Lower lobe of right lung (tissue), 2 donors: ENCODE results near the gene SCO1. TPM values are rescaled to one million over a fixed set of nuclear protein-coding genes. Genes with fewer than 3 reads are reported as not detected.

Source experiments
- ATAC-seq, 2 donors: fragments of 200-7000 bp; cut with Tn5 transposase; one replicate each; pipeline ENCODE4 v1.9.1; 2020 to 2022; ENCODE audit warnings: mild to moderate bottlenecking in 2 of 2, moderate library complexity in 2 of 2
- DNase-seq: peaks from one replicate; pipeline ENCODE4 v3.0.0-alpha.2; 2020
- H3K27ac ChIP-seq: fragments of 200-600 bp; one replicate; pipeline ENCODE4 v1.8.0; 2022
- H3K27me3 ChIP-seq: fragments of 200-600 bp; one replicate; pipeline ENCODE4 v1.8.0; 2022; ENCODE audit warnings: low read depth
- H3K36me3 ChIP-seq: fragments of 200-600 bp; one replicate; pipeline ENCODE4 v1.8.0; 2022; ENCODE audit warnings: mild to moderate bottlenecking
- H3K4me1 ChIP-seq: fragments of 200-600 bp; one replicate; pipeline ENCODE4 v1.8.0; 2022
- H3K4me3 ChIP-seq: fragments of 200-600 bp; one replicate; pipeline ENCODE4 v1.8.0; 2022; ENCODE audit warnings: mild to moderate bottlenecking
- H3K9me3 ChIP-seq: fragments of 200-600 bp; one replicate; pipeline ENCODE4 v1.8.0; 2022
- intact Hi-C: fragments of 100-400 bp; cut with DNase I; formaldehyde crosslinking; loops from one replicate; pipeline ENCODE4 v1.11.0; 2022
- total RNA-seq: library from RNA; stranded (reverse); fragmentation: NEBNext Ultra II Directional; extraction: Animal tissue kit (Norgen Biotek cat#: 25700); gene quantifications from one replicate; pipeline ENCODE4 v1.2.1, GENCODE V29; 2021
- TF ChIP-seq, protein P1 (sequence below): fragments of 200-600 bp; IDR thresholded peaks from one replicate; pipeline ENCODE4 v1.8.0; 2022; ENCODE audit warnings: antibody characterized with exemption, mild to moderate bottlenecking
- donor health status: DM: no; HTN: yes; CAD: no; lungs with severe emphysema.

The SCO1 gene
- total RNA-seq, 1 donor from 2014 or later, result 23.9 TPM

- Histone ChIP-seq H3K9me3 (no peaks in the 10 kb centered on the region), H3K27me3 (no peaks in the 10 kb centered on the region), H3K27ac (no peak overlapping the region), H3K36me3 (peaks cover 3% of the 10 kb centered on the region), H3K4me1 (no peaks in the 10 kb centered on the region), H3K4me3 (no peak overlapping the region)
- intact Hi-C loops, result no loop called here
- DNase-seq (no peak), ATAC-seq (no peak)
- TF ChIP-seq, protein P1, sequence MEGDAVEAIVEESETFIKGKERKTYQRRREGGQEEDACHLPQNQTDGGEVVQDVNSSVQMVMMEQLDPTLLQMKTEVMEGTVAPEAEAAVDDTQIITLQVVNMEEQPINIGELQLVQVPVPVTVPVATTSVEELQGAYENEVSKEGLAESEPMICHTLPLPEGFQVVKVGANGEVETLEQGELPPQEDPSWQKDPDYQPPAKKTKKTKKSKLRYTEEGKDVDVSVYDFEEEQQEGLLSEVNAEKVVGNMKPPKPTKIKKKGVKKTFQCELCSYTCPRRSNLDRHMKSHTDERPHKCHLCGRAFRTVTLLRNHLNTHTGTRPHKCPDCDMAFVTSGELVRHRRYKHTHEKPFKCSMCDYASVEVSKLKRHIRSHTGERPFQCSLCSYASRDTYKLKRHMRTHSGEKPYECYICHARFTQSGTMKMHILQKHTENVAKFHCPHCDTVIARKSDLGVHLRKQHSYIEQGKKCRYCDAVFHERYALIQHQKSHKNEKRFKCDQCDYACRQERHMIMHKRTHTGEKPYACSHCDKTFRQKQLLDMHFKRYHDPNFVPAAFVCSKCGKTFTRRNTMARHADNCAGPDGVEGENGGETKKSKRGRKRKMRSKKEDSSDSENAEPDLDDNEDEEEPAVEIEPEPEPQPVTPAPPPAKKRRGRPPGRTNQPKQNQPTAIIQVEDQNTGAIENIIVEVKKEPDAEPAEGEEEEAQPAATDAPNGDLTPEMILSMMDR, result no peak
Measured at GRCh38 chr17:10631701-10632100, 65.6 kb downstream of the SCO1 start.

GRCh38 chr17:10631048-10631700 is 66.2 kb downstream of the SCO1 start:
- Histone ChIP-seq H3K4me3 (no peak overlapping the region), H3K27ac (no peak overlapping the region), H3K36me3 (peaks cover 3% of the 10 kb centered on the region), H3K9me3 (no peaks in the 10 kb centered on the region), H3K27me3 (no peaks in the 10 kb centered on the region), H3K4me1 (no peaks in the 10 kb centered on the region)
- DNase-seq (no peak), ATAC-seq (peak; percentile 48 to 53)
- TF ChIP-seq, protein P1, result peak; percentile 76
- intact Hi-C loops, result no loop called here

- no peak for ATAC-seq
- no peaks in the 10 kb centered on the region for H3K9me3 ChIP-seq
- intact Hi-C loops, result no loop called here
- H3K27ac ChIP-seq, result no peak overlapping the region
- TF ChIP-seq, protein P1, result no peak
- H3K4me3 ChIP-seq, result no peak overlapping the region
- H3K36me3 ChIP-seq, result peaks cover 2% of the 10 kb centered on the region
- DNase-seq, result no peak
- peaks cover 2% of the 10 kb centered on the region for H3K27me3 ChIP-seq
- no peaks in the 10 kb centered on the region for H3K4me1 ChIP-seq
Measured at GRCh38 chr17:10629706-10630105, 67.6 kb downstream of the SCO1 start.

DNA sequence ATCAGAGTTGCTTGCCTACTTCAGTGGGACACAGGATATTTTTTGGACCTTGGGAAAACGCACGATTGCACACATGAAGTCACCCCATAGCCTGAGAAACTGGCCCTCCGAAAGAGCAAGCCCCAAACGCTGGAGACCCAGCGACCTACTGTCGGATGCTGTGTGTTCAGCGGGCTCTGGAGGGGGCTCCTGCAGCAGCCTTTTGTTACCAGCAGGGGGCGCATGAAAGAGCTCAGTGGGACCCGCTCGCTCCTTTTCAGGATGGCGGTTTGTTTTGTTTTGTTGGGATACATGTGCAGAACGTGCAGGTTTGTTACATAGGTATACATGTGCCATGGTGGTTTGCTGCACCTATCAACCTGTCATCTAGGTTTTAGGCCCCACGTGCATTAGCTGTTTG is 68.6 kb downstream of the SCO1 start:
- ATAC-seq, result no peak
- Histone ChIP-seq H3K36me3 (no peaks in the 10 kb centered on the region), H3K9me3 (no peaks in the 10 kb centered on the region), H3K4me3 (no peak overlapping the region), H3K27me3 (peaks cover 3% of the 10 kb centered on the region), H3K27ac (no peak overlapping the region), H3K4me1 (no peaks in the 10 kb centered on the region)
- no peak for DNase-seq
- intact Hi-C loops, result no loop called here
- TF ChIP-seq, protein P1, result peak; percentile 35

DNA sequence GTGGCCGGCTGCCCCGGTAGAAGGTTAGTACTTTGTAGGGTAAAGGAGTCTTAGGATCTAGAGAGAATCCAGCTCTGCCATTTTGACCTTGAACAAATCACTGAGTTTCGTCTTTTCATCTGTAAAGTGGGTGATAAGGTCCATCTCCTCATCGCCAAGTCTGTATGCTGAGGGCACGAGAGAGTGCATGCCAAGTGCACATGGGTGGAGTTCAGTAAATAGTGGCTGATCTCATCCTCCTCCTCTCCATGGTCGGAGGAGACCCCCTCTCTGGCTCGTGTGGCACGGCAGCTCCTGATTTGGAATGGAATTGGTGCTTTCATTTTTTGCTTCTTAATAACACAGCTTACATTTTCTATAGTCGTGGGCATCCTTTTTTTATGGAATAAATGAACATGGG is 70.9 kb downstream of the SCO1 start:
- H3K4me3 ChIP-seq, result no peak overlapping the region
- intact Hi-C loops, result no loop called here
- TF ChIP-seq, protein P1, result no peak
- H3K36me3 ChIP-seq, result no peaks in the 10 kb centered on the region
- DNase-seq, result no peak
- ATAC-seq, result no peak
- no peak overlapping the region for H3K27ac ChIP-seq
- no peaks in the 10 kb centered on the region for H3K9me3 ChIP-seq
- no peaks in the 10 kb centered on the region for H3K4me1 ChIP-seq
- H3K27me3 ChIP-seq, result peaks cover 3% of the 10 kb centered on the region
